ENCODE data around the gene PTPN3. TPM values are rescaled to one million over a fixed set of nuclear protein-coding genes. Genes with fewer than 3 reads are reported as not detected.

PTPN3 gene
- total RNA-seq, 1 experiment from 2014 or later = 20.8 TPM

DNA sequence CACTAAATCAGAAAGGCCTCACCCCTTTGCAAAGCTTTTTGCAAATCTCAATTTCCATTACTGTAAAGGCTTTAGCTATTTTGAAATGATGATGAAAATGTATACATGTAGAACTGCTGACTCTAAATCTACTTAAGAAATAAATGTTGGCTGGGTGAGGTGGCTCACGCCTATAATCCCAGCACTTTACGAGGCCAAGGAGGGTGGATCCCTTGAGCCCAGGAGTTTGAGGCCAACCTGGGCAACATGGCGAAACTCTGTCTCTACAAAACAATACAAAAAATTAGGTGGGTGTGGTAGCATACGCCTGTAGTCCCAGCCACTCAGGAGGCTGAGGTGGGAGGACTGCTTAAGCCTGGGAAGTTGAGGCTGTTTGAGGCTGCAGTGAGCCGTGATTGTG lies 64.6 kb downstream of the PTPN3 start (continued):
- TF ChIP-seq, protein P1, sequence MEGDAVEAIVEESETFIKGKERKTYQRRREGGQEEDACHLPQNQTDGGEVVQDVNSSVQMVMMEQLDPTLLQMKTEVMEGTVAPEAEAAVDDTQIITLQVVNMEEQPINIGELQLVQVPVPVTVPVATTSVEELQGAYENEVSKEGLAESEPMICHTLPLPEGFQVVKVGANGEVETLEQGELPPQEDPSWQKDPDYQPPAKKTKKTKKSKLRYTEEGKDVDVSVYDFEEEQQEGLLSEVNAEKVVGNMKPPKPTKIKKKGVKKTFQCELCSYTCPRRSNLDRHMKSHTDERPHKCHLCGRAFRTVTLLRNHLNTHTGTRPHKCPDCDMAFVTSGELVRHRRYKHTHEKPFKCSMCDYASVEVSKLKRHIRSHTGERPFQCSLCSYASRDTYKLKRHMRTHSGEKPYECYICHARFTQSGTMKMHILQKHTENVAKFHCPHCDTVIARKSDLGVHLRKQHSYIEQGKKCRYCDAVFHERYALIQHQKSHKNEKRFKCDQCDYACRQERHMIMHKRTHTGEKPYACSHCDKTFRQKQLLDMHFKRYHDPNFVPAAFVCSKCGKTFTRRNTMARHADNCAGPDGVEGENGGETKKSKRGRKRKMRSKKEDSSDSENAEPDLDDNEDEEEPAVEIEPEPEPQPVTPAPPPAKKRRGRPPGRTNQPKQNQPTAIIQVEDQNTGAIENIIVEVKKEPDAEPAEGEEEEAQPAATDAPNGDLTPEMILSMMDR (IDR thresholded peaks at IDR 0.05 in 2 of 3, conservative IDR thresholded peaks at IDR 0.05 in 1 of 3; ENCODE audit: borderline replicate concordance in 1 of 3, insufficient read depth in 1 of 3, low read depth in 2 of 3, low read length in 2 of 3) = no peak
- TF ChIP-seq CEBPB (IDR thresholded peaks at IDR 0.05; ENCODE audit: low read depth) (no peak), FOSL1 (IDR thresholded peaks at IDR 0.05; ENCODE audit: low read depth) (no peak), ELF1 (IDR thresholded peaks at IDR 0.05; ENCODE audit: borderline replicate concordance, low read depth) (no peak), TCF7L2 (IDR thresholded peaks at IDR 0.05; ENCODE audit: borderline replicate concordance, extremely low read depth, insufficient read depth, insufficient read length) (no peak), EGR1 (IDR thresholded peaks at IDR 0.05; ENCODE audit: low read depth) (no peak), POLR2A (IDR thresholded peaks at IDR 0.05; ENCODE audit: borderline replicate concordance, extremely low read depth, insufficient read depth, insufficient read length) (no peak)

DNA sequence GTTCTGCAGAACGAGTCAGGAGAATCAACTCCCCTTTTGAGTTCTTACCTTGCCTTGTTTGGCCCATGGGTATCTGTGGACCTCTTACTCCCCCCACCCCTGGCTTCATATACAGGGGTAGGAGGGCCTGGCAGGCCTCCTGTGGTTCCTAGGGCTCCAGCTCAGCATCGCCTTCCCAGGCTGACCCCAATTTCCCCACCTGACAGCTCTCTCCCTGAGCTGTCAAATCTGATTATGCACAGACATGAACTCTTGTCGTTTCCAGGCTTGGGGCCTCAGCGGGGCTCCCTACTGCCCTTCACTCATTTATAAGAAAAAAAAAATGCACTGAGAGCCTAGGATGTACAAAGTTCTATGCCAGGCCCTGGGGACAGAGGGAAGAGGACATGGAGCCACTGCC lies 67.9 kb downstream of the PTPN3 start:
- no peak overlapping the region for H3K4me2 ChIP-seq (ENCODE audit: low read length)
- H3K9ac ChIP-seq (ENCODE audit: low read length) = no peak overlapping the region
- POLR2A ChIA-PET = no interaction called here
- H3K79me2 ChIP-seq (ENCODE audit: insufficient read depth, low read length) = no peaks in the 10 kb centered on the region
- ATAC-seq = no peak
- peaks cover 7 to 26% of the 10 kb centered on the region in 2 experiments; a peak in 3 of 4 replicates for H3K36me3 ChIP-seq (ENCODE audit: control insufficient read depth in 1 of 2, insufficient read depth in 2 of 2, low read length in 2 of 2)
- no peaks in the 10 kb centered on the region for H3K9me2 ChIP-seq (ENCODE audit: insufficient read depth)
- DNase-seq (ENCODE audit: low read depth, low spot score) = no peak
- H4K20me1 ChIP-seq (ENCODE audit: insufficient read depth) = no peaks in the 10 kb centered on the region
- TF ChIP-seq EGR1 (IDR thresholded peaks at IDR 0.05; ENCODE audit: low read depth) = no peak
- TF ChIP-seq POLR2AphosphoS5 (IDR thresholded peaks at IDR 0.05; ENCODE audit: low read depth, low read length) = no peak
- TF ChIP-seq EZH2phosphoT487 (IDR thresholded peaks at IDR 0.05; ENCODE audit: borderline replicate concordance) = no peak
- no peak for TF ChIP-seq SRF (IDR thresholded peaks at IDR 0.05; ENCODE audit: low read depth)
- TF ChIP-seq, protein P2, sequence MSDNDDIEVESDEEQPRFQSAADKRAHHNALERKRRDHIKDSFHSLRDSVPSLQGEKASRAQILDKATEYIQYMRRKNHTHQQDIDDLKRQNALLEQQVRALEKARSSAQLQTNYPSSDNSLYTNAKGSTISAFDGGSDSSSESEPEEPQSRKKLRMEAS (IDR thresholded peaks at IDR 0.05) = no peak
- no peak for TF ChIP-seq CEBPB (IDR thresholded peaks at IDR 0.05; ENCODE audit: low read depth)
- no peak for TF ChIP-seq CBX3 (IDR thresholded peaks at IDR 0.05; ENCODE audit: low read depth)
- TF ChIP-seq ZFX (IDR thresholded peaks at IDR 0.05) = no peak
- TF ChIP-seq SP1 (IDR thresholded peaks at IDR 0.05; ENCODE audit: low read depth) = no peak
- no peak for TF ChIP-seq SIN3A (IDR thresholded peaks at IDR 0.05; ENCODE audit: low read depth)
- intact Hi-C loops (cut with micrococcal nuclease) = no loop called here
- H3K4me1 ChIP-seq (ENCODE audit: control insufficient read depth in 1 of 2, insufficient read depth in 2 of 2, low read length in 2 of 2) = no peaks in the 10 kb centered on the region
- CTCF ChIA-PET = no interaction called here
- H3K4me3 ChIP-seq (replicated peaks in 1 of 2; ENCODE audit: low read depth in 1 of 2, low read length in 2 of 2) = no peak overlapping the region
- H3K9me3 ChIP-seq (ENCODE audit: control insufficient read depth in 1 of 2, insufficient read depth in 1 of 2, low read depth in 1 of 2, low read length in 2 of 2) = no peaks in the 10 kb centered on the region
- BruUV-seq (replicated peaks) = no TSS peak
- no peaks in the 10 kb centered on the region for H3K27me3 ChIP-seq (ENCODE audit: insufficient read depth, low read length)
- H2AFZ ChIP-seq (ENCODE audit: low read depth, low read length, poor library complexity, severe bottlenecking) = no peak overlapping the region
- RAD21 ChIA-PET (ENCODE audit: low non-redundant PET in 1 of 2, low total read pairs in 2 of 2, uncharacterized antibody in 2 of 2, unreplicated experiment in 2 of 2) = no interaction called here
- no peak overlapping the region for H3K27ac ChIP-seq (ENCODE audit: low read depth, low read length)

All from HCT116 (cell line).